Lower leg skin (tissue), 4 donors: ENCODE measurements around the gene CLEC16A. TPM values are rescaled to one million over a fixed set of nuclear protein-coding genes. Genes with fewer than 3 reads are reported as not detected.

Experiments used
- DNase-seq, 2 donors: peaks; one replicate each; pipeline ENCODE4 v3.0.0-alpha.2; 2019; ENCODE audit warnings: low spot score in 2 of 2
- H3K4me3 ChIP-seq: fragments of 200-600 bp; sonication (generic); 2 replicates; pipeline ENCODE4 v1.5.1; 2017; ENCODE audit warnings: mild to moderate bottlenecking, low read depth; ENCODE audit not compliant: poor library complexity, severe bottlenecking
- POLR2A ChIP-seq, 2 donors: fragments of 450-650 bp; IDR thresholded peaks; one replicate each; pipeline ENCODE4 v1.6.1; 2016 to 2017; ENCODE audit warnings: antibody characterized with exemption in 2 of 2, mild to moderate bottlenecking in 1 of 2, moderate library complexity in 1 of 2
- WGBS, 2 donors: methylation state at CpG; one replicate each; pipeline ENCODE4 v1.1.5; 2018; 5-methylcytosine and 5-hydroxymethylcytosine counted together
- intact Hi-C: fragments of 100-400 bp; cut with DNase I; formaldehyde crosslinking; loops from one replicate; pipeline ENCODE4 v1.15.0; 2023; ENCODE audit warnings: low total_unique reads
- total RNA-seq, 4 donors: library from RNA; depleted of rRNA; stranded (reverse); fragments of >200 nt; gene quantifications; one replicate each; pipeline ENCODE4 v1.1.0, GENCODE V29; 2016
- TF ChIP-seq, protein P1 (sequence below), 3 donors: fragments of 450-650 bp; IDR thresholded peaks; one replicate each; pipeline ENCODE4 v1.5.1; 2016; ENCODE audit warnings: antibody characterized with exemption in 3 of 3, mild to moderate bottlenecking in 3 of 3, moderate library complexity in 2 of 3

CLEC16A gene
- total RNA-seq, 4 donors from 2014 or later: 26.8 to 30.0 (median 29.5) TPM

DNA sequence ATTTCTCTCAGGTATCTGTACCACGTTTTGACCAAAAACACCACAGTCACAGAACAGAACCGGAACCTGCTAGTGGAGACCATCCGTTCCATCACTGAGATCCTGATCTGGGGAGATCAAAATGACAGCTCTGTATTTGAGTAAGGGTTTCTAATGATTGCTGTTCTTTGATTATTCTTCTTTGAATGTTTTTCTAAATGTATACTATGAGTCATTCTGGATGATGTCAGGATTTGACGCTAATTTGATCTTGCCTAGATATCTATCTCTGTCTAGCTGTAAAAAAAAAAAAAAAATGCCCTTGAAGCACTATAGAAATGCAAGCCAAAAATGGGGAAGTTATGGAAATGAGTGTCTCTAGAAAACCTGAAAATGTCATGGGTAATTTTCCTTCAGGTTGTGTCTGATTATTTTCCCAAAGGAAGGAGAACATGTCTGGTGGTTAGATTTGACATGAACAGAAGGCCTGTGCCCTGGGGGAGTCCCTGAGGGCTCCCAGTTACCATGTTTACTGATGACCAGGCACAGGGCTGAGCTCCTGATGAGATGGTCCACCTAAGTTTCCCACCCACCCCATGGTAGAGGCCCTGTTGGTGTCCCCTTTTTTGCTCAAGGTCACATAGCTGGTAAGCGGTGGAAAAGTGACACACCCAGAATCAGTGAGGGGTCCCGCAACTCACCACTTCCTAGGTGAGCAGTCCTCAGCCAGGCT is 13.6 kb downstream of the CLEC16A start:
- no peak for DNase-seq
- TF ChIP-seq POLR2A (IDR thresholded peaks at IDR 0.05): no peak
- H3K4me3 ChIP-seq: no peak overlapping the region
- intact Hi-C loops: no loop called here
- WGBS, 2 donors: 53 to 66% methylated on average over 6 of the region's 6 CpGs

DNA sequence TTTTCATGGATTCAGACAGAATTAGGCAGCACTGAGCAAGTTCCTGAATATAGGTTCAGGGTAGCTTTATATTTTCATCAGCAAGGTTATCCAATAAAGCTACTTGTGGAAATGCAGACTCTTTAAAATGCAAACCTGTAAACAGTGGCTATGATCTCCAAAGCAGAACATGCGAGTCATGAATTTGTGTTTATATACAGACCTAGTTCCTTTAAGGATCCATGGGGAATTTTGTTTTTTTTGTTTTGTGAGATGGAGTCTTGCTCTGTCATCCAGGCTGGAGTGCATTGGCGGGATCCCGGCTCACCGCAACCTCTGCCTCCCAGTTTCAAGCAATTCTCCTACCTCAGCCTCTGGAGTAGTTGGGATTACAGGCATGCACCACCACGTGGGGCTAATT is 14.8 kb downstream of the CLEC16A start:
- no peak overlapping the region for H3K4me3 ChIP-seq
- DNase-seq: no peak
- intact Hi-C loops: no loop called here
- WGBS, 2 donors: 90 to 95% methylated on average over 5 of the region's 5 CpGs
- TF ChIP-seq, protein P1, sequence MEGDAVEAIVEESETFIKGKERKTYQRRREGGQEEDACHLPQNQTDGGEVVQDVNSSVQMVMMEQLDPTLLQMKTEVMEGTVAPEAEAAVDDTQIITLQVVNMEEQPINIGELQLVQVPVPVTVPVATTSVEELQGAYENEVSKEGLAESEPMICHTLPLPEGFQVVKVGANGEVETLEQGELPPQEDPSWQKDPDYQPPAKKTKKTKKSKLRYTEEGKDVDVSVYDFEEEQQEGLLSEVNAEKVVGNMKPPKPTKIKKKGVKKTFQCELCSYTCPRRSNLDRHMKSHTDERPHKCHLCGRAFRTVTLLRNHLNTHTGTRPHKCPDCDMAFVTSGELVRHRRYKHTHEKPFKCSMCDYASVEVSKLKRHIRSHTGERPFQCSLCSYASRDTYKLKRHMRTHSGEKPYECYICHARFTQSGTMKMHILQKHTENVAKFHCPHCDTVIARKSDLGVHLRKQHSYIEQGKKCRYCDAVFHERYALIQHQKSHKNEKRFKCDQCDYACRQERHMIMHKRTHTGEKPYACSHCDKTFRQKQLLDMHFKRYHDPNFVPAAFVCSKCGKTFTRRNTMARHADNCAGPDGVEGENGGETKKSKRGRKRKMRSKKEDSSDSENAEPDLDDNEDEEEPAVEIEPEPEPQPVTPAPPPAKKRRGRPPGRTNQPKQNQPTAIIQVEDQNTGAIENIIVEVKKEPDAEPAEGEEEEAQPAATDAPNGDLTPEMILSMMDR (IDR thresholded peaks at IDR 0.05): no peak
- TF ChIP-seq POLR2A (IDR thresholded peaks at IDR 0.05): no peak

GRCh38 chr16:10961231-10961630 is 16.9 kb downstream of the CLEC16A start:
- no peak for TF ChIP-seq POLR2A (IDR thresholded peaks at IDR 0.05)
- TF ChIP-seq, protein P1 (IDR thresholded peaks at IDR 0.05): no peak
- no peak overlapping the region for H3K4me3 ChIP-seq
- DNase-seq: no peak
- intact Hi-C loops: loop anchor here (10.0 kb wide), 2 partner anchors 434 to 754 kb away; no protein-coding TSS in a partner anchor
- 52 to 67% methylated on average over 7 of the region's 7 CpGs for WGBS, 2 donors

GRCh38 chr16:10964039-10964890 is 19.9 kb downstream of the CLEC16A start:
- peak; percentile 79 to 96 for DNase-seq
- intact Hi-C loops: loop anchor here (10.0 kb wide), 2 partner anchors 431 to 751 kb away; no protein-coding TSS in a partner anchor
- TF ChIP-seq POLR2A (IDR thresholded peaks at IDR 0.05): no peak
- TF ChIP-seq, protein P1 (IDR thresholded peaks at IDR 0.05): peak in 1 of 3 donors; percentile 96
- no peak overlapping the region for H3K4me3 ChIP-seq
- WGBS, 2 donors: 36 to 41% methylated on average over 20 of the region's 20 CpGs

- 88 to 92% methylated on average over 8 of the region's 8 CpGs for WGBS, 2 donors
- no peak for TF ChIP-seq POLR2A (IDR thresholded peaks at IDR 0.05)
- TF ChIP-seq, protein P1 (IDR thresholded peaks at IDR 0.05): no peak
- no peak overlapping the region for H3K4me3 ChIP-seq
- DNase-seq: no peak
- intact Hi-C loops: loop anchor here (10.0 kb wide), 2 partner anchors 430 to 750 kb away; no protein-coding TSS in a partner anchor
These were observed 20.5 kb downstream of the CLEC16A start for GRCh38 chr16:10964891-10965326.
